SU-DHL-6 (cell line): ENCODE results near the gene ZNF580.

Experiments used
- CTCF ChIP-seq: fragments of 200-600 bp; sonication (generic); IDR thresholded peaks from one replicate; pipeline ENCODE4 v1.5.1; 2017; ENCODE audit warnings: antibody characterized with exemption, mild to moderate bottlenecking, low read length, moderate library complexity; ENCODE audit not compliant: insufficient read depth, poor library complexity, severe bottlenecking
- EZH2phosphoT487 ChIP-seq: fragments of 200-600 bp; sonication (generic), shearing (Covaris generic); conservative IDR thresholded peaks from 2 replicates; pipeline ENCODE4 v1.6.1; 2018; ENCODE audit warnings: mild to moderate bottlenecking, antibody characterized with exemption, low read length, moderate library complexity, mixed read lengths

- TF ChIP-seq CTCF (no peak), EZH2phosphoT487 (no peak)
These were observed 10.4 kb downstream of the ZNF580 start for GRCh38 chr19:55651236-55651635.
